GM21576 (cell line): Measurements from ENCODE around the gene NMNAT3.
"Not testable (repeated sequence)": the region's sequence is repeated elsewhere in the genome, so short reads cannot be mapped to it uniquely, and the experiment has no call there.

Experiments used
- ATAC-seq: cut with Tn5 transposase; IDR thresholded peaks from one replicate; pipeline ENCODE4 v1.9.1; 2021; ENCODE audit warnings: mild to moderate bottlenecking, moderate library complexity; ENCODE audit not compliant: unreplicated experiment

NMNAT3 gene

DNA sequence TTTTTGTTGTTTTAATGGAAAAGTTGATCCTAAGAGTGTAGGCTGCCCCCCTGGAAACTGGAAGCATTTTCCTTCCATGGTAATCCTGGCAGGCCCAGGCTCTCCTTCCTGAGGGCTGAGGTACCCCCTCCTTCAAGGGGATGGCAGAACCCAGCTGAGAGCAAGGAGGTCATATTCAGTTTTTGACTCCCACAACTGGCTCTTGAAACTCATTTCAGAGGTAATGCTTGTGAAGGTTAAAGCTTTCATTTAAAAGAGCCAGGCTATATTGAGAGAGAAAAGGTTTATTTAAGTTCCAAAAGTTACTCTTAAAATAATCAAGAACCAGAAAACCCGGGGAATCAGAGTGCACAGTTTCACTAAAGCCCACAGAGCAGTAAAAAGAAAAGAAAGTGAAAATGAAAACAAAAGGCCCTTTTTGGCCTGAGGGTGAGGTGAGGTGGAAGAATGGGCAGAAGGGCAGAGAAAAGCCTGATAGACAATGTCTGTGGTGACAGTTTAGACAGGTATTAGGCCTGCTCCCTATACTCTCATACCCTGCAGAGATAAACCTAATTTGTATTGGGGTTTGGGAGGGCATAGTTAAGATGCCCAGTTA, 91.3 kb downstream of the NMNAT3 start:
- ATAC-seq, result peak; percentile 94

DNA sequence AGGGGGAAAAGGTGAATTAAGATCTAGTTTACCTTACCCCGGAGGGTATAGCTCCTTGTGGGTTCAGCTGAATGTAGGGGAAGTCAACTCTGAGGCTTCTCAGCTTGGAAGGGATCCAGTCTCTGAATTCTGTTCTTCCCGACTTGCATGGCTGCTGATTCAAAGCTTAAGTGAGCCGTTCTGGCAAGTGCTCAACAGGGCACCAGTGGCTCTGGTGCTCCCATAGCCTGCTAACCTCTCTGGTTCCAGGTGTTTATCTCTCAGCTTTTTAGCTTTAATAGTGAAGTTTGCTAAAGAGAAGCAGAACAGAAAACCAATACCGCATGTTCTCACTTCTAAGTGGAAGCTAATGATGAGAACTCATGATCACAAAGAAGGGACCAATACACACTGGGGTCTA, 92.0 kb downstream of the NMNAT3 start:
- ATAC-seq, result no peak

DNA sequence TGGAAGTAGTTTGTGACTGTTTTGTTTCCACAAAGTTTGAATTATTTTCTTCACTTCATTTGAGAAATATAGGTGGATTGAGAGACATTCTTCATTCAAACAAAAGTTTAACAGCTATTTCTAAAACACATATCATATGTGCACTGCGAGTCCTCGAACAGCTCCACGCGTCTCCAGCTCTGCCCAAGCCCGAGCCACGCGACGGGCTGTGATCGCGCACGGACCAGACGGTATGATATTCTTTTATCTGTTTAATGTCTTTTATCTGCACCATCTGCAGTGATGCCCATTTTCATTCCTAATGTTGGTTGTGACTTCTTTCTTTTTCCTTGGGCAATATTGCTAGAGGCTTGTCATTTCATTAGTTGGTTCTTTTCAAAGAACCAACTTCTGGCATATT, 94.1 kb downstream of the NMNAT3 start:
- not testable (repeated sequence) for ATAC-seq

DNA sequence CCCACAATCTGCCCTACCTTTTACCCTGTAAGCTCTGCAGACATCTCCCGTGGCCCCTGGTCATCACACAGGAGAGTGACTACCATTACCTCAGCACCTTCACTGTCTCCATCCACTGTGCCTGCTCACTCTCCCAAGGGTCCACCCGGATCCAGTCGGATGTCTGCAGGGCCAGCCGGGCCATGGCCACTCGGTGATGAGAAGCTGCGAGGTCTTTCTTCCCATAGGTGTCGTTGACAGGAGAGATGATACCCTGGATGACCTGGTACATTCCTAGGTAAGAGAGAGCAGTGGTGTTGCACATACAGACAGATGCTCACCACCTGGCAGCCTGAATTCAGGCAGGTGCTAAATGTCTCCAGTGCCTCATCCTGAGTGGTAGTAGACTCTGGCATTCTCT, 99.0 kb downstream of the NMNAT3 start:
- no peak for ATAC-seq

DNA sequence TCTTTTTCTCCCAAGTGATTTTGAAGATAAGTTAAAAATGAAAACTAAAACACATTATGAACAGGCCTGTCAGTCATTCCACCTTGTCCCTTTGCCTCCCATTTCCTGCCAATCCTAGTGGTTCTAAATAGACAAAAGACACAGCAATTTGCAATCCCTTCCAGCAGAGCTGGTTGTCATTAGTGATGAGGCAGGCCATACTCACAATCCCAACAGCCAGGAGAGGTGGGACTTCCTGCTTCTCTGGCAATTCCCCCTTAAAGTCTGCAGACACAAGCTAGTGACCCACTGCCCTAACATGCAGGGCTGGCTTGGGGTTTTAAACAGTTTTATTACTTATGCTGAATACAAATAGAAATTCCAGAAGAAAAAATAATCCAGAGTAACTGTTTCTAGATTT, 99.9 kb downstream of the NMNAT3 start:
- no peak for ATAC-seq

DNA sequence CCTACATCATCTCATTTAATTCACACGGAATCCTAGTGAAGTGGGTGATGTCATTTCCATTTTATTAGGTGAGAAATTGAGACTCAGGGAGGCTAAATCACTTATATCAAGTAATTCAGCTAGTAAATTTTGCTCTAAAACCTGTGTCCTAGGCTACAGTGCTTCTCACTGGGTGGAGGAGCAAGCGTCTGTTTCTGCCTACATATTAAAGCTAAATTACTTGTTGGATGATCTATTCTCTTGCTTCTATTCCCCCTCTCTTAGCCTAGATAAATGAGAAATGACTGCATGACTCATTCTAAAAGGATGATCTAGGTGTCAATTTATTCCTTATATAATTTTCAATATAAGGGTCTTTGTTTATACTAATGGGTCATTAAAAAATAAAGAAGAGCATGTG, 100.4 kb downstream of the NMNAT3 start:
- no peak for ATAC-seq

DNA sequence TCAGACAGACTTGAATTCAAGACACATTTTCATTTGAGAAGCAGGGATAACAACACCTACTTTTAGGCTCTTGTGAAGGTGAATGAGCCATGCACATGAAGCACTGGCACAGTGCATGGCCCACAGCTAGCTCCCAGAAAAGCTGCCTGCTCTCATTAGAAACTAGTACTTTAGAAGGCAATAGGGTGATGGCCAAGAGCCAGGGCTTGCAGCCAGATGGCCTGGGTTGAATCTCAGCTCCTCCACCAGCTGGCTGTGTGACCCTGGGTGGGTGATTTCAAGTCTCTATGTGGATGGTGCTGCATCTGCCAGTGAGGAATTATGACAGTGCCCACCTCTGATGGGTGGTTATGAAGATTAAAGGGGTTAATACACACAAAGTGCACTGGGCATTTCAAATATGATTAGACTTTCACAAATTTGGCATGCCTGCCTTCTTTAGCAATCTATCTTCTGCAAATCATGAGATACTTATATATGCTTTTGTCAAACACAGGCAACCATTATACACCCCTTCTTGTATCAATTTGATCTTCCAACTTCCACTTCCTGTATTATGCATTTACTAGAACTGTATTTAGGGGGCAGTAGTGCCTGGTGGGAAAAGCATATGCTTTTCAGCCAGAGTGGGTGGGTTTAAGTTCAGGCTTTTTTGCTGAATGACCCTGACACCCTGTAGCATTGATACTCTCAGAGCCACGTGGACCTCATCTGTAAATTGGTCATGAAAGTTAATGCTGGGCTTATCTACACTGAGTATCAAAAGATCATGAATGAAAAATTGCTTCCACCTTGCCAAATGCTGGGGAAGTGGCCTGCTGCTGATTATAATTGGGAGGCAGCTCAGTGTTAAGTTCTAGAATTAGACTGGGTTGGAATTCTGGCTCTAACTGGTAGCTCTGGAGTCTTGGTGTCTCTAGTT, 103.5 kb downstream of the NMNAT3 start:
- no peak for ATAC-seq

DNA sequence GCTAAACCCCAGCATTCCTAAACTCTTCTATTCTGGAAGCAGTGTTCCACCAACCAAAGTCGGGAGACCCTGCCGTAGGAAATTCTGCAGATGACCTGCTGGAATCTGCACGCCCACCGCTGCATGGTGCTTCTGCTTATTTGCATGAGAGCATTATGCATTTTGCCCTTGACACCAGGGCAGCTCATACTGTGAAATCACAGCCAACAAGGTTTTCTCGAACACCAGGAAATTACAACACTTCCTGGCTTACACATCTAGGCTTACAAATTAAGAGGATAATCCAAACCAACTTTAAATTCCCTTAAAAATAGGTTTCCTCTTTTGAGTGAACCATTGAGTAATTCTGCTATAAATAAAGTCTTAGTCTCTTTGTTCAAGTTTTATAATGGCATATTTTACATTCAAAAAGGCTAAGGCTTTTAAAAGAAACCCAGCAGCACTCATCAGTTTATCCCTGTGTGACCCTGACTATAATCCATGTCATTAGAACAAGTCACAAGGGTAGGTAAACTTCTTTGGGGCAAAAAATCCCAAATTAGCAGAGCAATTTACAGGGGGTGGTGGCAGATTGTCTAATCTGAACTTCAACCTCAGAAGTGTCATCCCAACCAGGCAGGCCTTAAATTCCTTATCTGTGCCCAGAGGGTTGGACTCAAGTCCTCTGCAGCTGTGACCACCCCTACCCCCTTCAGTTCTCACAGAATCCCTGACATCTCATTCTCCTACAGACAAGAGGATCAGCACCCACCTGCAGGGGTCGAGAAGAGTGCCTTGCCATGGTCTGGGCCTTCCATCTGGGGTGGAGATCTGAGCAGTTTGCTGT, 104.7 kb downstream of the NMNAT3 start:
- ATAC-seq, result no peak

DNA sequence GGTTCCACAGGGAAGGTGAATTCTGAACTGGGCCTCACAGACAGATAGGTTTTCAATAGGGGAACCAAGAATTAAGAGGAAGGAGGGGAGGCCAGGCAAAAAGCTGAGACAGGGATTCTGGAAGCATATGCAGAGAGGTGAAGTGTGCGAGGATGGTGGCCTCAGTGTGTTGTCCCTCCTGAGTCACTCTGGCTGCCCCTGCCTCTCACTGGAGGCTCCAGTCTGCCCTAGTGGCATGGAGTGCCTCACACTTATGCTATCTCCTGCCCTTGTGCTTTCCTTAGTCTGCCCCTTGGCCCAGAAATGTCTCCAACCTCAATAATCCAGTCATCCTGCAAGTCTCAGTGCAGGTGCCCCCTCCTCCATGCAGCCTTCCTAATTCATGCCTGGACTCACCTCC, 106.1 kb downstream of the NMNAT3 start:
- no peak for ATAC-seq

DNA sequence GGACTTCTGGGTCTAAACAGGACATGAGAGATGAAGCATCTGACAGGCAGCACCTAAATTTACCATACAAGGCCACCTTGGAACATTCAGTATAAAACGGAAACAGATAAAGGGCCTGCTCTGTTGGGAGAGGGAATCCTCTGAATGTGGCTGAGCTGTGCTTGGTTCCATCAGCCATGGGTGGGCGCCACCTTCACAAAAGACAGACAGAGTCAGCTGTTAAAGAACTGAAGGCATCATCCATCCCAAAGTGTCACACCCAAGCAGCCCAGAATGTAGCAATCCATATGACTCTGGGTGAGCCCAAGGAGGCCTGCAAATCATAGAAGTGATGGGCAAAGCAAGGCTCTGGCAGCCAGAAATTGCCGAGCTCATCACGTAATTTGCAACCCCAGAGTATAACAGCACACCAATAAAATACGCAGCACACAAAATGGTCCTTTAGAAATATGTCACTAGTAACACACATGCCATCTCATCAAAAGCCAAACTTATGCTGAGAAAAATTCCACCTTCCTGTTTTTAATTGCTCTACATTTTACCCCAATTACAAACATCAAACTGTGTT, 113.4 kb downstream of the NMNAT3 start:
- no peak for ATAC-seq

DNA sequence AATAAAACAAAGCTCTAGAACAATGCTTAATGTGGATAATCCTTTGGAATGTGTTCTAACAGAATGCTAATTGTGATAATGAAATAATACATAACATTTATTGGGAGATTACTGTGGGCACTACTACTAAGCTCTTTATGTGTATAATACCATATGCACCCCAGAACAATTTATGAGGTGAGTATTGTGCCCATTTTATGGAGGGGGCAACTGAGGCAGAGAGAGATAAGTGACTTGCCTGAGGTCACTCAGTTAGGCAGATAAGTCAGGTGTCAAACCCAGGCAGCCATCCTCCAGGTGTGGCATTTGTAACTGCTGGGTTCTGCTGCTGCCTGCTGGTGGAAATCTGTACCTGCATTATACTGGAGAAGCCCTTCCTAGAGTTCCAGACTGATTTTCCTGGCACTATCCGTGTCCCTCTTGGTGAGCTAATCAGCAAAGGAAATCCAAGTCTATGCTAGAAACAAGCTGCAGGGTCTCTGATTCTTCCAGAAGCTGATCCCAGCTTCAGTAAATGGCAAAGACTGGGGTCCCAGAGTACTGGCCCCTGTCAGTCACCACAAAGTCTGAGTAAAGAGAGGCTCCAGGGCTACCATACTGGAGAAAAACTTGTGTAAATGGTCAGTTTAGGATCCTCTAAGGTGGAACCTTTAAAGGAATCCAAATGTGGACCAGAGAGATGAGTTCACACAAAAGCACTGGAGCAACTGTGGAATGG, 115.7 kb downstream of the NMNAT3 start:
- no peak for ATAC-seq

DNA sequence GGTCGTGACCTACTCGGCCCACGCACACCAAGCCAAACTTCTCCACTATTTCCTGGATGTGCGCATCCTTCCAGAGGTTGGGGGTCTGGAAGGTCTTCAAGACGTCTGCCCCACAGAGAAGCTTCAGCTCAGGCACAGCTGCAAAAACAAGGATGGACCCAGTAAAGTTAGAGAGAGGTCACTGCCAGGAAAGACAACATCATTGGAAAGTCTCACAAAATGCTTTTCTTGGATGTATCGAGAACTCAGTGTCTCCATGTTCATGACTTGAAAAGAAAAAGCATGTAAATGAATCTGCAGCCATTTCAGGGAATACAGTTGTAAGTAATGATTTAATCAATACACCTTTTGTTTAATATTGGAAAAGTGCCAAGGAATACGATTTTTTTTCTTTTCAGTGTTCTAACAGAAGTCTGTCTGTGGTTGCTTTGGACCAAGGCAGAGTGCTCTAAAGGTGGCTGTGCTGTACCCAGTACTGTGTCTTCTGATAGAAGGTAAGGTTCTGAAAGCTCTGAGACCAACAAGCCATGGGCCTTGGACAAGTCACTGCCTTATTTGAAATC, 116.4 kb downstream of the NMNAT3 start:
- no peak for ATAC-seq

DNA sequence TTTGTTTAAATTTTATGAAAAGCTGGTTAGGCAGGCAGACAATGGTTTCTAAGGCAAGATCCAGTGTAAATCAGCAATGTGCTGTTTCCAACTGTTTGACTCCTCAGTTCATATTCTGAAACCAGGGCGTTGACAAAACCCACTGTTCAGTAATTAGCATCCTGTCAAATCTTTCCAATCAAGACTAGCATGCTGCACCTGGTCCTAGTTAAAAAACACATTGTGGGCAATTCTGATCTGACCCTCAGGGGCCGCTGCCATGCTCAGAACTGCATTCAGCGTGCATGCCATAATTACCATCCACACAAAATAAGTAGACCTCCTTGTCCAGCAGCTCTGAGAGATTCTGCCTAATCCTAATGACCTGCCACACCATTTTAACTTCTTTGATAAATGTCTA, 117.4 kb downstream of the NMNAT3 start:
- ATAC-seq, result no peak

DNA sequence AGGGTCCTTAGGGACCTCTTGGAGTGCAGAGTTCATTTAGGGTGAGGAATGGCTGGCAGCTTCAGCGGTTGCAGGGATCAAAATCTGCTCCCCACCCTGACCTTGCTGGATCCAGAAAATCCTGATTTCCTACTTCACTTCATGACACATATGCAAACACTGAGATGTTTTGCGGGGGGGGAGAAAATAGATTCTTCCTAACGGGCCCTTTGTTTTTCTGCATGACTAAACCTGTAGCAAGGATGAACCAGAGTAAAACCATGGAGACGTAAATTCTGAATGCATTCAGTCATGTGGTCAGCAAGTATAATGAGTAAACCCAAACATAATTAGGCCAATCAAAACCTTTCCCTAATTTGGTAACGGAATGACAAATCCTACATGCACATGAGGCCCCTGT, 118.2 kb downstream of the NMNAT3 start:
- ATAC-seq, result no peak

DNA sequence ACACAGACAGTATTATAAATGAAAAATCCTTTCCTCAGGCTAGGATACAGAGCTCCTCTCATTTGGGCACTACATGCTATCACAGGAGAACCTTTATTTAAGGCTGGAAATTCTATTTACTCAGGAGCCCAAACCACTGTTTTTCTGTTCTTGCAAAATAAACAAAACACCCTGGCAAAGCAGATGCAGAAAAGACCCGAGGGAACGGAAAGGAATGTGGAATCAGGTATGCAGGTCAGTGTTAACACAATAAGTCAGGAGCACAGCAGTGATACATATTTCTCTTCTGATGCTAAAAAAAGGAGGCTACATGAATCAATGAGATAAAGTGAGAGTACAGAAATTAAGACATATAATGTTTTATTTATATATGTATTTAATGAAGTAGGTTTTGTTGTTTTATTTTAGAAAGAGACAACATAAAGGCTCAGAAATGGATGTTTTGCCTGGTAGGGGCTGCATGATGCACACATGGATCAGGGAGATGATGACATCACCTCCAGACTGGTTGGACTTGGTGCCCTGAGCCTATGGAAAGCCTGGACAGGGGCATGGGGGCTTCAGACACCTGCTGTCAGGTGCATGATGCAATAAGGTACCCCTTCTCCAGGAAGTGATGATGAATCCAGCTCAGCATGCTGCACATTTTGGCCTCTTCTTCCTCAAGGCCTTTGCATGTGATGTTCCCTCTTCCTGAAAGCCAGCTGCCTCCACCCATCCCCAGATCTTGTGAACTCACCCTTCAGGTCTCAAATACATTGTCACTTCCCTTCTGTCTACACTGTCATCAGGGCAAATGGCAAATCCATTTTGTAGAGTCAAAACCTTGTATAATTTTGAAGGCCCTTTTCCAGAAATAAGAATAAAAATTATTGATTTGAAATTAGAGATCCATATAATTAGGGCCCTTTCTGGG, 119.2 kb downstream of the NMNAT3 start:
- no peak for ATAC-seq

DNA sequence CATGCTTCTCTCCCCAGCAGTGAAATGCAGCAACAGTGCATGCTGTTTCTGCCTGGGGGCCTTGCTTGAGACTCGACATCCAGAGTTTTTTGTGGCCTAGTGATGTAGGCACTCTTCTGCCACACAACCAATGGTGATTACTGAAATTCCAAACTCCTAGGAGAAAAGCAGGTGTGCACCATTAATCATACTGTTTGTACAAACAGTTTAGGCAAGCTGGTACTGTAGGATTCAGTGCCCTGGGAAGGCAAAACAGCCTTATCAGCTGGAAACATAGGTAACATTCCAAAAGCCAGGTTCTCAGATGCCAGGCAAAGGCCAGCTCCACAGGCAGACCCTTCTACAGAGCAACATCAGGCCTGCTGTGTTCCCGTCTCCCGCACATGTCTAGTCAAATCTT, 120.7 kb downstream of the NMNAT3 start:
- ATAC-seq, result no peak

DNA sequence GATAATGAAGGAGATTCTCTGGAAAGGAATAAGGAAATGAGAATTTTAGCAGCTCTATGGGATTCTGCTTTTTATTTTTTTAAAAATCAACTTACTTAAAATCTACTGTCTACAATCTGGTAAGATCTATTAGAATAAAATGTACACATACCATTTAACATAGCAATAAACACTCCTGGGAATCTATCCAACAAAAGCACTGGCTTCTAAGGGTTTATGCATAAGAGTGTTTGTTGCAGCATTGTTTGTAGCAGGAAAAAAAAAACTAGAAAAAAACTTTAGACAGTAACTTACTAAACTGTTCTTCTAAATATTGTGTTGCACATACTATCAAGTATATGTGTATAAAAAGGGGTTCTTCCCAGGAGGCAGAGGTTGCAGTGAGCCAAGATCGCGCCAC, 122.5 kb downstream of the NMNAT3 start:
- no peak for ATAC-seq

DNA sequence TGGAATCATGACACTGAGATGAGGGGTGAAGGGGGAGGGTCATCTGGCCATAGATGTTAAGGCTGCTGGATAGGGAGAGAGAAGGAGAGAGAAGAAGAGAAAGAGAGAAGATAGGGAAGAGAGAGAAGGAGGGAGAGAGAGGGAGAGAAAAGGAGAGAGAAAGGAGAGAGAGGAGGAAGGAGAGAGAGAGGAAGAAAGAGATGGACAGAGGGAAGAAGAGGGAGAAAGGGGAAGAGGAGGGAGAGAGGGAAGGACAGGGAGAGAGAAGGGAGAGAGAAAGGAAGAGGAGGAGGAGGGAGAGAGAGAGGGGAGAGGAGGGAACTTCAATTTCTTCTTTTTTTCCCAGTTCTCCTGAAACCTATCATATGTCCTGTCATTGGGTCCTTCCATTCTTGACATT, 123.1 kb downstream of the NMNAT3 start:
- no peak for ATAC-seq

DNA sequence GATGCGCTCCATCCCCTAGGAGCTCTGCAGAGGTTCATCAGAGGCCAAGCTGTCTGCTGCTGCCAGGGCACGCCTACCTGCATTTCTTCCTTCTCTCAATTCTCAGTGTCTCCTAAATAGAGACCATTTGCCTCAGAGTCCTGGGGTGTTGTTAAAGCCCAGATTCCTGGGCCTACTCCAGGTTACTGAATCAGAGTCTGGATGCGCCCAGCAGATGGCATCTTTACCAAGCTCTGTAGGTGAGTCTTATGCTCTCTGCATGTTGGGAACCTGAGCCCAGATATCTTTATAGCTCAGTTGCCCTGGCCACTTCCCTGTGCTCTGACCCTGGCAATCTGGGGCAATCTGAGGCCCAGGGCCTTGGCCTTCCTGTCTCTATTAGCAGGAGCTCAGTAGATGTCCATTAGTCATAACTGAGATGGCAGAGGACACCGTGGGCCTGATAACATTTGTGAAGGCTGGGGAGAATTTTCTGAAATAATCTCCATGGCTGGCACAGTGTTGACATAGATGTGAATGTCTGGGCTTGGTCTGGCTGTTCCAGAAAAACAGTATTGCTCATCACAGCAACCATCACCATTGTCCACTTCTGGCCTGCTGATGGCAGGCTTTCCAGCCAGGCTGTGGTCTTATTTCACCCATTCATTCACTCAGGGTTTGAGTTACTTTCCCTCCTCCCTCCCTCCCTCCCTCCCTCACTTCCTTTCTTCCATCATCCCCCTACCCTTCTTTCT, 125.0 kb downstream of the NMNAT3 start:
- ATAC-seq, result no peak
